Transverse colon (tissue), 4 donors: ENCODE measurements around the gene NEURL1B. TPM values are rescaled to one million over a fixed set of nuclear protein-coding genes. Genes with fewer than 3 reads are reported as not detected.
A peak's percentile ranks its signal among the peaks of the same experiment; 100 is the strongest.

Experiments used
- DNase-seq: peaks from one replicate; pipeline ENCODE4 v3.0.0-alpha.2; 2019
- H3K27ac ChIP-seq, 4 donors: fragments of 200-600 bp; sonication (generic); 2 replicates each; pipeline ENCODE4 v1.5.1; 2016 to 2018; ENCODE audit warnings: inconsistent platforms in 4 of 4
- H3K27me3 ChIP-seq: fragments of 200-600 bp; sonication (generic); 2 replicates; pipeline ENCODE4 v1.5.1; 2017; ENCODE audit warnings: inconsistent platforms
- H3K36me3 ChIP-seq, 4 donors: fragments of 200-600 bp; sonication (generic); 2 replicates each; pipeline ENCODE4 v1.5.1; 2017 to 2019; ENCODE audit warnings: inconsistent platforms in 4 of 4
- H3K4me1 ChIP-seq, 4 donors: fragments of 200-600 bp; sonication (generic); 2 replicates each; pipeline ENCODE4 v1.5.1; 2017 to 2020; ENCODE audit warnings: inconsistent platforms in 4 of 4
- H3K4me3 ChIP-seq, 4 donors: fragments of 200-600 bp; sonication (generic); 1 replicate in 1 of 4; 2 replicates in 3 of 4; pipeline versions ENCODE4 v1.5.1 to v1.6.1; 2017 to 2019; ENCODE audit warnings: inconsistent platforms in 4 of 4
- H3K9me3 ChIP-seq, 2 donors: fragments of 200-600 bp; sonication (generic); 2 replicates each; pipeline ENCODE4 v1.5.1; 2017 to 2019; ENCODE audit warnings: inconsistent platforms in 2 of 2
- CTCF ChIP-seq, 5 experiments: fragments of 200-600 bp in 3 of 5; fragments of 450-650 bp in 2 of 5; sonication (generic) in 3 of 5; IDR thresholded peaks; 1 replicate in 2 of 5; 2 replicates in 3 of 5; pipeline ENCODE4 v1.5.1; 2016 to 2017; ENCODE audit warnings: antibody characterized with exemption in 5 of 5, inconsistent platforms in 3 of 5, mild to moderate bottlenecking in 2 of 5, moderate library complexity in 1 of 5
- EP300 ChIP-seq: sonication (generic); formaldehyde crosslinking; IDR thresholded peaks from one replicate; pipeline ENCODE4 v1.6.1; 2017; ENCODE audit warnings: antibody characterized with exemption, low read depth
- POLR2A ChIP-seq: fragments of 450-650 bp; IDR thresholded peaks from one replicate; pipeline ENCODE4 v1.6.1; 2016; ENCODE audit warnings: antibody characterized with exemption, mild to moderate bottlenecking, moderate library complexity
- POLR2AphosphoS5 ChIP-seq, 3 donors: sonication (generic); formaldehyde crosslinking; IDR thresholded peaks; one replicate each; pipeline ENCODE4 v1.6.1; 2016; ENCODE audit warnings: antibody characterized with exemption in 3 of 3
- WGBS, 2 donors: methylation state at CpG; one replicate each; pipeline ENCODE4 v1.1.5; 2018; ENCODE audit warnings: low coverage in 1 of 2; 5-methylcytosine and 5-hydroxymethylcytosine counted together
- in situ Hi-C, 4 donors: fragments of 200-750 bp; cut with MboI; loops; one replicate each; pipeline versions ENCODE4 v1.15.0 to v1.15.1; 2017; ENCODE audit warnings: low sequenced_read_pairs in 3 of 4, low pct_ligation_motif_present in 1 of 4, low pct_unique_long_range_greater_than_20kb in 1 of 4
- intact Hi-C: fragments of 100-400 bp; cut with DNase I; formaldehyde crosslinking; loops from one replicate; pipeline ENCODE4 v1.15.1; 2023; ENCODE audit warnings: low total_unique reads
- total RNA-seq, 4 donors: library from RNA; depleted of rRNA; stranded (reverse); fragments of >200 nt; gene quantifications; one replicate each; pipeline ENCODE4 v1.1.0, GENCODE V29; 2016

NEURL1B gene
- total RNA-seq, result 100 to 1,000 TPM in 2 of 4 donors, 10 to 100 TPM in 2; 74.6 to 168 (median 94.5) TPM

GRCh38 chr5:172640822-172641358, at the start of gene NEURL1B:
Gene NEURL1B (plus strand): TSS chr5:172641263. CDS start chr5:172641407, 144 bp downstream.
- peak within 1 kb of the TSS; percentile 94 to 95 (median 94) for H3K27ac ChIP-seq
- intact Hi-C loops, result loop anchor here (5.0 kb wide), 1 partner anchor 84 kb away; no protein-coding TSS in a partner anchor
- no peaks in the 10 kb centered on the region for H3K27me3 ChIP-seq
- no peaks in the 10 kb centered on the region for H3K36me3 ChIP-seq
- peak; percentile 87 for DNase-seq
- in situ Hi-C loops, result no loop called here
- H3K9me3 ChIP-seq, result no peaks in the 10 kb centered on the region
- peaks cover 28 to 70% (median 54%) of the 10 kb centered on the region in 4 donors for H3K4me1 ChIP-seq
- H3K4me3 ChIP-seq, result peak within 1 kb of the TSS; percentile 76 to 94 (median 90)
- WGBS, 2 donors, result 1% methylated on average over 27 of the region's 54 CpGs; no CpG with 5 or more reads in 1 of the 2 donors
- TF ChIP-seq POLR2AphosphoS5 (IDR thresholded peaks at IDR 0.05), result peak; percentile 70 to 74 (median 74)
- TF ChIP-seq EP300, result no peak
- TF ChIP-seq CTCF (IDR thresholded peaks at IDR 0.05), result peak in 2 of 5 experiments; percentile 7 to 9
- TF ChIP-seq POLR2A, result peak; percentile 64

- DNase-seq, result no peak
- 77 to 87% methylated on average over 5 to 6 of the region's 6 CpGs for WGBS, 2 donors
- Histone ChIP-seq H3K9me3 (no peaks in the 10 kb centered on the region), H3K36me3 (no peaks in the 10 kb centered on the region), H3K4me3 (no peak overlapping the region), H3K27me3 (no peaks in the 10 kb centered on the region), H3K4me1 (peaks cover under 1 to 10% (median 3%) of the 10 kb centered on the region in 4 donors), H3K27ac (no peak overlapping the region)
- no peak for TF ChIP-seq POLR2AphosphoS5 (IDR thresholded peaks at IDR 0.05)
- in situ Hi-C loops (no loop called here), intact Hi-C loops (no loop called here)
These were observed 49.4 kb upstream of the NEURL1B start for GRCh38 chr5:172591636-172592035.

GRCh38 chr5:172592881-172593280, 48.2 kb upstream of the NEURL1B start:
- in situ Hi-C loops, result no loop called here

GRCh38 chr5:172593306-172593705, 47.8 kb upstream of the NEURL1B start:
- no peak overlapping the region for H3K27ac ChIP-seq
- WGBS, 2 donors, result 81 to 83% methylated on average over 9 to 12 of the region's 12 CpGs
- no peaks in the 10 kb centered on the region for H3K27me3 ChIP-seq
- H3K4me1 ChIP-seq, result peaks cover 0 to 8% (median 2%) of the 10 kb centered on the region in 4 donors
- DNase-seq, result no peak
- TF ChIP-seq CTCF (IDR thresholded peaks at IDR 0.05), result no peak
- no peak for TF ChIP-seq POLR2A
- TF ChIP-seq POLR2AphosphoS5 (IDR thresholded peaks at IDR 0.05), result no peak
- no peak for TF ChIP-seq EP300
- no peaks in the 10 kb centered on the region for H3K36me3 ChIP-seq
- in situ Hi-C loops (no loop called here), intact Hi-C loops (no loop called here)
- no peaks in the 10 kb centered on the region for H3K9me3 ChIP-seq
- no peak overlapping the region for H3K4me3 ChIP-seq

More at GRCh38 chr5:172592881-172593280, 48.2 kb upstream of the NEURL1B start:
- TF ChIP-seq POLR2A, result no peak
- TF ChIP-seq POLR2AphosphoS5 (IDR thresholded peaks at IDR 0.05), result no peak
- no peak for TF ChIP-seq CTCF (IDR thresholded peaks at IDR 0.05)
- TF ChIP-seq EP300, result no peak
- H3K27me3 ChIP-seq, result no peaks in the 10 kb centered on the region
- intact Hi-C loops, result no loop called here
- no peak for DNase-seq
- 84% methylated on average over 5 of the region's 5 CpGs; no CpG with 5 or more reads in 1 of the 2 donors for WGBS, 2 donors
- H3K27ac ChIP-seq, result no peak overlapping the region
- no peak overlapping the region for H3K4me3 ChIP-seq
- no peaks in the 10 kb centered on the region for H3K36me3 ChIP-seq
- H3K4me1 ChIP-seq, result peaks cover 0 to 8% (median 2%) of the 10 kb centered on the region in 4 donors
- H3K9me3 ChIP-seq, result no peaks in the 10 kb centered on the region
